Heart right ventricle (tissue), 16 donors: ENCODE results near the gene TTLL10. TPM values are rescaled to one million over a fixed set of nuclear protein-coding genes. Genes with fewer than 3 reads are reported as not detected.

Experiments
- ATAC-seq, 8 donors: fragments of 200-7000 bp; cut with Tn5 transposase; one replicate each; pipeline ENCODE4 v1.9.1; 2020; ENCODE audit warnings: mild to moderate bottlenecking in 8 of 8, moderate library complexity in 8 of 8, moderate number of reproducible peaks in 1 of 8
- DNase-seq, 2 donors: peaks; one replicate each; pipeline ENCODE4 v3.0.0-alpha.2; 2020
- H3K27ac ChIP-seq, 10 donors: fragments of 200-600 bp; sonication (generic) in 2 of 10; one replicate each; pipeline versions ENCODE4 v1.5.0 to v1.8.0; 2020 to 2022; ENCODE audit warnings: mild to moderate bottlenecking in 3 of 10
- H3K27me3 ChIP-seq, 7 donors: fragments of 200-600 bp; one replicate each; pipeline ENCODE4 v1.8.0; 2021 to 2022; ENCODE audit warnings: mild to moderate bottlenecking in 2 of 7
- H3K36me3 ChIP-seq, 9 donors: fragments of 200-600 bp; sonication (generic) in 1 of 9; one replicate each; pipeline versions ENCODE4 v1.5.0 to v1.8.0; 2020 to 2022; ENCODE audit warnings: mild to moderate bottlenecking in 2 of 9
- H3K4me1 ChIP-seq, 9 donors: fragments of 200-600 bp; sonication (generic) in 1 of 9; one replicate each; pipeline versions ENCODE4 v1.5.0 to v1.8.0; 2020 to 2022; ENCODE audit warnings: mild to moderate bottlenecking in 4 of 9
- H3K4me3 ChIP-seq, 10 donors: fragments of 200-600 bp; sonication (generic) in 2 of 10; one replicate each; pipeline versions ENCODE4 v1.5.0 to v1.8.0; 2020 to 2022; ENCODE audit warnings: mild to moderate bottlenecking in 7 of 10, moderate library complexity in 2 of 10
- H3K9me3 ChIP-seq, 11 donors: fragments of 200-600 bp in 10 of 11; sonication (generic) in 2 of 11; one replicate each; pipeline versions ENCODE4 v1.5.0 to v1.8.0; 2013 to 2022; ENCODE audit warnings: mild to moderate bottlenecking in 2 of 11, control low read depth in 1 of 11, moderate library complexity in 1 of 11
- WGBS, 2 donors: extraction: QIAGEN DNeasy Blood & Tissue Kit; methylation state at CpG; one replicate each; pipeline ENCODE4 v1.1.7; 2013; ENCODE audit warnings: inconsistent platforms in 1 of 2; 5-methylcytosine and 5-hydroxymethylcytosine counted together
- intact Hi-C, 10 donors: fragments of 100-400 bp; cut with DNase I; formaldehyde crosslinking; loops; one replicate each; pipeline versions ENCODE4 v1.11.1 to v1.14.2; 2022
- polyA plus RNA-seq, 2 donors: library from polyadenylated mRNA; stranded (reverse); fragments of 200-250 nt; gene quantifications; one replicate each; pipeline ENCODE4 v1.2.3, GENCODE V29; 2013
- total RNA-seq, 10 donors: library from RNA; stranded (reverse); fragmentation: NEBNext Ultra II Directional in 3 of 10; extraction: Animal tissue kit (Norgen Biotek cat#: 25700) in 3 of 10; gene quantifications; one replicate each; pipeline versions ENCODE4 v1.2.1 to v1.2.4, GENCODE V29; 2021 to 2023
- TF ChIP-seq, protein P1 (sequence below), 9 donors: fragments of 200-600 bp; sonication (generic) in 2 of 9; IDR thresholded peaks; one replicate each; pipeline versions ENCODE4 v1.5.0 to v1.8.0; 2021 to 2022; ENCODE audit warnings: antibody characterized with exemption in 9 of 9, mild to moderate bottlenecking in 5 of 9, moderate library complexity in 1 of 9
- donor health status: Arrhythmogenic right ventricular cardiomyopathy.
- donor health status: ischemic (EF 13 %, LVEDD 7.1; RV severe dilation, severe dysfunction).
- donor health status: healthy with polysubstance abuse.
- donor health status: DM: no; HTN: yes; CAD: no.
- donor health status: DM: no; HTN: no; CAD: no.
- donor health status: ischemic (EF 25% LVEDD 6.9; RV normal size, moderate dysfunction).
- donor health status: ischemic (EF 25% LVEDD 5.7; RV mildly dilated, moderate dysfunction).
- donor health status: healthy.
- donor health status: DM: yes; HTN: yes; CAD: no.
- donor health status: Ischemic cardiomyopathy.
- donor health status: ischemic (EF 35%, LVEDD 5.7; RV mildly dilated, moderate dysfunction).
- donor health status: nonischemic (EF 11% LVEDD 7.7; RV severe dilation, severe dysfunction).
- donor health status: DM: yes; HTN: yes; CAD: no.
- donor health status: PGD.
- donor health status: ischemic (EF 29% LVEDD 5.4; RV normal size, mild dysfunction).
- donor health status: nonischemic (EF 23%, LVEDD 6.1; RV moderate dilation, normal function).

TTLL10 gene
- total and polyA plus RNA-seq, 12 donors = 0.09 to 0.53 (median 0.26) TPM; not detected in 3

DNA sequence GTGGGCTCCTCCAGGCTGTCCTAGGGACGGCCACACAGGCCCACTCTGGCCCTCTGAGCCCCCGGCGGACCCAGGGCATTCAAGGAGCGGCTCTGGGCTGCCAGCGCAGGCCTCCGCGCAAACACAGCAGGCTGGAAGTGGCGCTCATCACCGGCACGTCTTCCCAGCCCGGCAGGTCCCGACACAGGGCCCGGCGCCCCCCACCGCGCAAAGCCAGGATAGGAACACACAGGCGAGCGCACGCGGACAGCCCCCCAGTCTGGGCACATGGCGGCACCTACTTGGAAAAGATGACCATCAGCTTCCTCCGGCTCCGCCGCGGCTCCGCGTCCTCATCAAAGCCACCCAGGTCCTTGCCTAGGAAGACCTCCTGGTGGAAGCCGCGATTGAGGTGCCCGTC, 54.5 kb downstream of the TTLL10 start:
- no peaks in the 10 kb centered on the region for H3K27me3 ChIP-seq
- WGBS, 2 donors = 93 to 96% methylated on average over 30 of the region's 30 CpGs
- ATAC-seq (no peak), DNase-seq (no peak)
- TF ChIP-seq, protein P1, sequence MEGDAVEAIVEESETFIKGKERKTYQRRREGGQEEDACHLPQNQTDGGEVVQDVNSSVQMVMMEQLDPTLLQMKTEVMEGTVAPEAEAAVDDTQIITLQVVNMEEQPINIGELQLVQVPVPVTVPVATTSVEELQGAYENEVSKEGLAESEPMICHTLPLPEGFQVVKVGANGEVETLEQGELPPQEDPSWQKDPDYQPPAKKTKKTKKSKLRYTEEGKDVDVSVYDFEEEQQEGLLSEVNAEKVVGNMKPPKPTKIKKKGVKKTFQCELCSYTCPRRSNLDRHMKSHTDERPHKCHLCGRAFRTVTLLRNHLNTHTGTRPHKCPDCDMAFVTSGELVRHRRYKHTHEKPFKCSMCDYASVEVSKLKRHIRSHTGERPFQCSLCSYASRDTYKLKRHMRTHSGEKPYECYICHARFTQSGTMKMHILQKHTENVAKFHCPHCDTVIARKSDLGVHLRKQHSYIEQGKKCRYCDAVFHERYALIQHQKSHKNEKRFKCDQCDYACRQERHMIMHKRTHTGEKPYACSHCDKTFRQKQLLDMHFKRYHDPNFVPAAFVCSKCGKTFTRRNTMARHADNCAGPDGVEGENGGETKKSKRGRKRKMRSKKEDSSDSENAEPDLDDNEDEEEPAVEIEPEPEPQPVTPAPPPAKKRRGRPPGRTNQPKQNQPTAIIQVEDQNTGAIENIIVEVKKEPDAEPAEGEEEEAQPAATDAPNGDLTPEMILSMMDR (IDR thresholded peaks at IDR 0.05) = no peak
- peaks cover 0 to 60% (median 17%) of the 10 kb centered on the region in 9 donors for H3K36me3 ChIP-seq
- intact Hi-C loops = no loop called here
- H3K9me3 ChIP-seq = no peaks in the 10 kb centered on the region
- peaks cover 11 to 53% (median 33%) of the 10 kb centered on the region in 9 donors for H3K4me1 ChIP-seq
- no peak overlapping the region for H3K4me3 ChIP-seq
- no peak overlapping the region for H3K27ac ChIP-seq

DNA sequence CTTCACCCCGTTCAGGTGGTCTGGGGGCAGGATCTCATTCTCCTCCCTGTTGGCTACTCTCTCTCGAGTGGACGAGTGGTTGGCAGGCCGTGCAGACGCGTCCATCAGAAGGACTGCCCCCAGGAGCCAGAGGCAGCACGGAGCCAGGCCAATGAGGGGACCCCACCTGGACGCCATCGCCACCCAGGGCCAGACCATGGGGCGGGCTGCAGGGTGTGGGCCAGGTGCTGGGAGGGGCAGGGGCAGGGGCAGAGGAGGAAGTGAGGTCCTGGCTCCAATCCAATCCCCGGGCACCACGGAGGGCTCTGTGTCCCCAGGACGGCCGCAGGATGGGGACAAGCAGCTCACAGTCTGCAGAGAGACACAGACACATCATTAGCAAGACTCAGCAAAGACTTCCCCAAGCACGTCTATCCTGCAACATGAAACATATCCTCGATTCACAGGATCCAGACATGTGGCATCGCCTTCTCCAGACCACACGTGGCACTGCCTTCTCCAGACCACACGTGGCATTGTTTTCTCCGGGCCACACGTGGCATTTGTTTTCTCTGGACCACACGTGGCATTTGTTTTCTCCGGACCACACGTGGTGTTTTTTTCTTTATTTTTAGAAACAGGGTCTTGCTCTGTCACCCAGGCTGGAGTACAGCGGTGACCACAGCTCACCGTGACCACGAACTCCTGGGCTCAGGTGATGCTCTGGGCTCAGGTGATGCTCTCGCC, 55.1 kb downstream of the TTLL10 start:
- Histone ChIP-seq H3K4me3 (no peak overlapping the region), H3K27ac (no peak overlapping the region), H3K9me3 (no peaks in the 10 kb centered on the region), H3K36me3 (peaks cover 0 to 54% (median 17%) of the 10 kb centered on the region in 9 donors), H3K4me1 (peaks cover 11 to 58% (median 35%) of the 10 kb centered on the region in 9 donors), H3K27me3 (no peaks in the 10 kb centered on the region)
- DNase-seq (no peak), ATAC-seq (no peak)
- TF ChIP-seq, protein P1 (IDR thresholded peaks at IDR 0.05) = no peak
- WGBS, 2 donors = 87 to 88% methylated on average over 28 of the region's 28 CpGs
- intact Hi-C loops = no loop called here

DNA sequence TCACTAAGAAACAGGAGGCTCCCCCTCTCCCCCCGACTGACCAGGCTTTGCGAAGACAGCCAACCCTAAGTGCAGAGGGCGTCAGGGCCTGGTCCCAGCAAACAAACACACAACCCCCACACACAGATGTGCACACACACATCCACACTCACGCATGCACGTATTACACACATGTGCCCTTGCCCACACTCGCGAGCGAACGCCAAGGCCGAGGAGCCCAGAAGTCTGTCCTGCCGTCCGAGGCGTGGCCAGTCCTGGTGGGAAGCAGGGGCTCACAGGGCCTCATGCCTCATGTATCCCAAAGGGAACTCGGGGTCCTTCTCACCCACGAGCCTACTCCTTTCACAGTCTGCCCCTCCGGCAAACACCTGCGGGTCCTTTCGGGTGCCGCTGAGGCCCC, 56.1 kb downstream of the TTLL10 start:
- TF ChIP-seq, protein P1 (IDR thresholded peaks at IDR 0.05) = no peak
- H3K4me3 ChIP-seq = peak overlapping the region in 4 of 10 donors; percentile 13 to 95 (median 82)
- 90% methylated on average over 19 of the region's 19 CpGs for WGBS, 2 donors
- peaks cover 11 to 61% (median 35%) of the 10 kb centered on the region in 9 donors for H3K4me1 ChIP-seq
- H3K36me3 ChIP-seq = peaks cover 0 to 54% (median 17%) of the 10 kb centered on the region in 9 donors
- ATAC-seq (no peak), DNase-seq (no peak)
- intact Hi-C loops = loop anchor here in 4 of 10 donors (2.0 to 5.0 kb wide), 4 partner anchors 43 to 113 kb away; partner anchors contain the start of genes C1orf159 (in 1 of the 4) and UBE2J2 (in 1 of the 4)
- no peaks in the 10 kb centered on the region for H3K27me3 ChIP-seq
- no peaks in the 10 kb centered on the region for H3K9me3 ChIP-seq
- no peak overlapping the region for H3K27ac ChIP-seq

DNA sequence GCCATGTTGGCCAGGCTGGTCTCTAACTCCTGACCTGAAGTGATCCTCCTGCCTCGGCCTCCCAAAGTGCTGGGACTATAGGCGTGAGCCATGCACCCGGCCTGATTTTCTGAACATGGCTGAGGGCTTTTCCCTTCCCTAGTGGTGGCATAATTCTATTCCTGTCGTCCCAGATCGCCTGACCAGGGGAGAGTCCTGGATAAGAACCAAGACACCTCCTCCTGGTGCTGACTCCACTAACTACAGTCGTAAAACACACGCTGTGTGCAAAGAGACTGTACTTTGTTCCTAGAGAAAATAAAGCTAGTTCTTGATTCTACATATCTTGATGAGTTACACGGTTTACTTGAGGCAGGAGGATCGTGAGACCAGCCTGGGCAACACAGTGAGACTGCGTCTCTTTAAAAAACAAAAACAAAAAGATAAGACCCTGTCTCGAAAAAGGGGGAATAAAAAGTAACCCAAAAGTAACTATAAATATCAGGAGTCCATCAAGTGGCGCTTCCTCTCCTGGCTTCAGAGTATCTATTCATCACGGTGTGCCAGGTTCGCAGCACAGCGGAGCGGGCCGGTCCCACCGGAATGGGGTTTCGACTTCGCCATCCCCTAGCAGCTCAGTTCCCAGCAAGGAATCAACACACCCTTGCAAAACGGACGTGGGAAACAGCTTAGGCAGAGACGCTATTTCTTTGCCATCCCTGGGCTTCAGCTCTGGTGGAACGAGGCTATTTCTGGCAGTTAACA, 57.1 kb downstream of the TTLL10 start:
- Histone ChIP-seq H3K9me3 (no peaks in the 10 kb centered on the region), H3K27me3 (no peaks in the 10 kb centered on the region), H3K4me1 (peaks cover 11 to 53% (median 30%) of the 10 kb centered on the region in 9 donors), H3K4me3 (peak overlapping the region; percentile 73 to 100 (median 96)), H3K27ac (peak overlapping the region; percentile 92 to 99 (median 96)), H3K36me3 (peaks cover 0 to 46% (median 16%) of the 10 kb centered on the region in 9 donors)
- peak in 2 of 8 donors; percentile 0 to 12 for ATAC-seq
- intact Hi-C loops = loop anchor here in 4 of 10 donors (2.0 to 5.0 kb wide), 4 partner anchors 41 to 114 kb away; partner anchors contain the start of genes C1orf159 (in 1 of the 4) and UBE2J2 (in 1 of the 4)
- WGBS, 2 donors = 12 to 13% methylated on average over 24 of the region's 24 CpGs
- no peak for DNase-seq
- TF ChIP-seq, protein P1 (IDR thresholded peaks at IDR 0.05) = peak in 4 of 9 donors; percentile 6 to 27 (median 22)
